Cerebellar nuclear complex (tissue), 1 donor: Measurements from ENCODE around the gene WWOX.
A peak's percentile ranks its signal among the peaks of the same experiment; 100 is the strongest.

Experiments
- DNase-seq, 2 experiments: peaks; one replicate each; lab custom pipeline; 2025; lab: John Stamatoyannopoulos, UW

The WWOX gene

DNA sequence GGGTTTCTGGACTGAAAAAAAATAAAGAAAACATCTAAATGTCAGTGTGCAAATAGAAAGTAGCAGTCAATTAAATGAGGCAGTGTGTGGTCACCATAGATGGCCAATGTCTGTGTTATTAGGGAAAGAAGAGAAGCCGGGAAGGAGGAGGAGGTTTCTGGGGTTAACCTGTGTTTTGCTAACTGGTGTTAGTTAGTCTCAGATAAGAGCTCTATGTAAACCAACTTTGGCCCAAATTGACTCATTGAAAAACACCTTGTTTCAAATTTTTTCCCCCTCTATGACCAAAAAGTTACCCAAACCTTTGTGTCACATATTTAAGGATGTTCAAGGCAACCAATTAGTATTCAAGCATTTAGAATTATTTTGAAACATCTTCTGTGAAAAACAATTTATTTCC, 970.2 kb downstream of the WWOX start:
- no peak for DNase-seq

DNA sequence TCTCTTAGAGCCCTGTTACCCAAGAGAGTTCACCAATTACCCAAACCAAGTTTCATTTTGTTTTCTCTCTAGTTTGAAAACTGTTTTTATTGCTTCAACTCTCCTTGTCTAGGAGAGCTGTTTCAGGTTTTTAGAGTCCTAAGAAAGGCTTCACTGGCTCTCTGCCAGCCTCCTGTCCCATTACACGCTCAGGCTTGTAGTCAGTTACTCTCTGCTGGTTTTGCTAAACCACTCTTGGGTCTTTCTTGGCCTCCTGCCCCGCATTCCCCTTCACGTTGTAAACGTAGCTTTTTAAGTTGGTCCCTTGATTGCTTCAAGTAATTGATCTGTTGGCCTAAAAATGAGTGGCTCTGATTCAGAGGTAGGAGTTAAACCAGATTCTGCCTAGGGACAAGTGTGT, 972.0 kb downstream of the WWOX start:
- no peak for DNase-seq

- no peak for DNase-seq
Measured at GRCh38 chr16:79072517-79072916, 973.1 kb downstream of the WWOX start.

DNA sequence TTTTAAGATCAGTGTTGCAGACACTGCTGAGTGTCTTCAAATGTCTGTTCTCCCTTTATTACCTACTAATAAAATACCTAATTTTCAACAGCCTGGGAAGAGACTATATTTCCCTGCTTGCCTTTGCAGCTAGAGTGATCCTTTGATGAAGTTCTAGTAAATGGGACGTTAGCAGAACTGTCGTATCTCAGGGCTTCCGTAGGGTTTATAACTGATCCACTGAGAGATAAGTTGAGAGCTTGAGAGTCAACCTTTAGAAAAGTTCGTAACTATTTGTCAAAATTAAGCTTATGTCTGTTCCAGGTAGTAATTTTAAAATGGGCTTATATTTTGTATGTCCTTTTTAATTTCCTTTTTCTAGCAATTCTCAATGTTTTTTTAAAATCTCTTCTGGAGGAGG, 974.1 kb downstream of the WWOX start:
- no peak for DNase-seq

GRCh38 chr16:79074541-79074940, 975.1 kb downstream of the WWOX start:
- no peak for DNase-seq

GRCh38 chr16:79074951-79075350, 975.5 kb downstream of the WWOX start:
- no peak for DNase-seq

GRCh38 chr16:79076047-79076767, 976.8 kb downstream of the WWOX start:
- no peak for DNase-seq

DNA sequence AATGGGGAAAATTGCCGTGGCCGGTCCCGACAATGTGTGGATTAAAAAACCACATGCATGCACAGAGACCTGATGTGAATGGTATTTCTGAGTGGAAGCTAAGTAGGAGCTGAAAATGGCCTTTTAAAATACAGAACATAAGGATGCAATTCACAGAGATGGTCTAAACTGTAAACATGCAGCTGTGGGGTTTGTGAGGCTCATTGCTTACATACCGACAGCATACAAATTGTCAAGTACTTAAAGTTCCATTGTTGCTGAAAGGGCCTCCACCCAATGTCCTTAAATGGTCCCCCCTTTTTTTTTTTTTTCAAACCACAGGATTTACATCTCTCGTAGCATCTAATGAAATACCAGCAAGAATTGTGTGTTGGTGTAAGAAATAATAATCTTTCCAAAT, 977.9 kb downstream of the WWOX start:
- DNase-seq: no peak

DNA sequence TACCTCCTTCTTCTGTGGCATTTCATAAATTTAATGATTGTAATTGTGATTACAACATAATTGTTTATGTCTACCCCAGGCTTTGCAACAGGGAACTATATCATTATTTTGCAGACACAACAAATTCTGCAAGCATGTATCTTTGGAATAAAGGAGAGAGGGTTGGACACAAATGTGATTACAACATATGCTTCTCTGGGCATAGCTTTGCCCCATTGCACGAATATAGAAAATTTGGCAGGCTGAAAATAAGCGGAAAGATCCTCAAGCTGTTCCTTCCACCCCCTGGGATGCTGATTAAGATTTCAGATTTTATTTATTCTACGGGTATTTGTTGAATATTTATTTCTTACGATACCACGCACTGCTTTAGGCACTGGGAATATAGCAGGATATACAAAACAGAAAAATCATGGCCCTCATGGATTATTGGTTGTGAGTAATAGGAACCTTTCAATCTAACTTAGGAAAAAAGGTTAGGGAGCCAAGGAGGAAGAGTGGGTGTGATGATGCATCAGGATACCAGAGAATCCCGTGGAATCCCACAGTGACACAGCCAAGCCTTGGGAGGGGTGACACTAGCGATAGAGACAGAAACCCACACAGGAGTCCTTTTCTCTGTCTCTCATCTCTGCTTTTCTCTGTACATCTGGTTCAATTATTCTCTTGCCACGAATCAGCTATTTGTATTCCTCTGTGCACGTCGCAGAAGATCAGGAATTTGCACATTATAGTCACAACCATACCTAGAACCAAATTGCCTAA, 980.4 kb downstream of the WWOX start:
- peak in 1 of 2 experiments; percentile 64 for DNase-seq

DNA sequence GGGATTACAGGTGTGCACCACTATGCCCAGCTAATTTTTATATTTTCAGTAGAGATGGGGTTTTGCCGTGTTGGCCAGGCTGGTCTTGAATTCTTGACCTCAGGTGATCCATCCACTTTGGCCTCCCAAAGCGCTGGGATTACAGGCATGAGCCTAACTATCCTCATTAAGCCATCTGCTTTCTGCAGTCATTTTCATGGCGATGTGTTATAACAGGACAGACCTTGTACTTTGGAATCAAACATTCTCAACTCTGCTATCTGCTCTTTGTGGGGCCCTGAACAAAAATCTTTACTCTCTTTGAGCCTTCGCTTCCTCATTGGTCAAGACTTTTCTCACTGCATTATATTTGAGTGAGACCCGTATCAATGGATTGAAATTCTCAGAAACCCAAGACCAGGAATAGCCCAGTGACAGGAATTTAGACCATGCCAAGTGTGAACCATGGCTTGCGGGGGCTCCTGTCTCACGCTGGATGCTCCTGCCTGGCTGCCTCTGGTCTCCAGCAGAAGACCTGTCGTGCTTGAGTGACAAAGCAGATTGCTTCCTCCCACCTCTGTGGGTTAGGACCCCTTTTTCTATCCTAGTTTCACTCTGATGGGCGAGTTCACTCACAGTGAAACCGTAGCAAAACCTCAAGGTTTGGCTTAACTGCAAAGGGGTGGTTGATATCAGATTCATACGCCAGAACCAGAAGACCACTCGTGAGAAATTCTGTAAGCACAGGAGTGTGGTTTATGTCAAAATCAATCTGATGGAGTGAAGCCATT, 982.0 kb downstream of the WWOX start:
- no peak for DNase-seq

DNA sequence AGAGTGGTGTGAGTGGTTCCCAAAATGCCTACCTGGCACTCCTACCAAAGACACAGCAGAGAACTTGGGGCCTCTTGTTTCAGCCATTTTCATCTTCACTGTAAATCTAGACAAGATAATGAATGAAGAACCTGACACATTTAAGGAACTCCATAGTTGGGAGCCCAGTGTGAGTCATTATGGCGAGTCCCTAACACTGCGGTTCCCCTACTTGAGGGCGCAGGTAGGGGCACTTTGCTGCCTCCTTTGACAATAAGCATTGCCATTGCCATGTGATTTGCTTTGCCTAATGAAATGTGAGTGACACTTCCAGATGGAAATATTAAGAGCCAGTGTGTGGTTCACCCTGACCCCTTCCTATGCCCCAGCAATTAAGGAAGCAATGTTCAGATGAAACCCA, 983.5 kb downstream of the WWOX start:
- DNase-seq: no peak

- DNase-seq: no peak
Measured at GRCh38 chr16:79083508-79084299, 984.2 kb downstream of the WWOX start.

GRCh38 chr16:79088971-79089370, 989.5 kb downstream of the WWOX start:
- DNase-seq: no peak

DNA sequence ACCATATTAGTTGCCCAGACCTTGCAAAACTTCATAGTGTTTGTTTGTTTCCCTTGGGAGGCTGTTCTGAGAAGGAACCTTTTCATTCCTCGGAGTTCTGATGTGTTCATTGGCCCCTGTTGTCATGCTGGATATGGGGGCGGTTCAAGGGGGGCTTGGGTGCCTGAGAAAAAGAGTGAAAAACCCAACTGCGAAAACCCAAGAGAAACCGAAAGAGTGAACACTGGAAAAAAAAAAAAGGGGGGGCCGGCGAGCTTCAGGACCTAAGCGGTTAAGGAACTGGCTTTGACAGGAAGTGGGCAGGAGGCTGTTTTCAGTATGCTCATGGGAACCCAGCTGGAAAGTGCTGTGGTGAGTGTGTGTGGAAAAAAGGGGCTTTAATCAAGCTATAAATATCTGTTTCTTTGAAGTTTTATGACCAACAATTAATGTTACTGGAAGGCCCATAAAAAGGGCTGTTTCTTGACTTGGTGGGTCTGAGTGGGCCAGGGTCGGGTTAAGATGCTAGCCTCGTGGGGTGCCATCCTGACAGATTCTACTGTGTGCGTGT, 990.4 kb downstream of the WWOX start:
- no peak for DNase-seq

- DNase-seq: no peak
Measured at GRCh38 chr16:79090966-79091365, 991.5 kb downstream of the WWOX start.

GRCh38 chr16:79092846-79093245, 993.4 kb downstream of the WWOX start:
- no peak for DNase-seq

DNA sequence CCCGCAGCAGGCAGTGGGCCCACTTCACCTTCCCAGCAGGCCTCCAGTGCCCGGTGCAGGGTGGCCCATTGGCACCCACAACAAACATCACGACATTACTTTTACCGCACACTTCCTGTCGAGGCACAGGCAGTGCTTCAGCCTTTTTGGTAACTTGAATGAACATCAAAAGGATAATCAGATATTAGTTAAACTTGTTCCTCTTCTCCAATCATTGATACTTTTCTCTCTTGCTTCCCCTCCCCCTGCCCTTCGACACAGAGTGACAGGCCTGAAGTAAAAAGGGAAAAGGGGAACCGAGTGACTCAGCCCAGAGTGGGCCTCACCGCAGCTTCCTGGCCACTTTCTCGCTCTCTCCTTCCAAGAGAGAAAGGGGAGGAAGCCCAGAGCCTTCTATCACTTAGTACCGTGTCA, 994.1 kb downstream of the WWOX start:
- DNase-seq: no peak

- DNase-seq: no peak
Measured at GRCh38 chr16:79096246-79096645, 996.8 kb downstream of the WWOX start.

- no peak for DNase-seq
Measured at GRCh38 chr16:79097166-79097565, 997.7 kb downstream of the WWOX start.

- DNase-seq: no peak
Measured at GRCh38 chr16:79097771-79098170, 998.3 kb downstream of the WWOX start.

DNA sequence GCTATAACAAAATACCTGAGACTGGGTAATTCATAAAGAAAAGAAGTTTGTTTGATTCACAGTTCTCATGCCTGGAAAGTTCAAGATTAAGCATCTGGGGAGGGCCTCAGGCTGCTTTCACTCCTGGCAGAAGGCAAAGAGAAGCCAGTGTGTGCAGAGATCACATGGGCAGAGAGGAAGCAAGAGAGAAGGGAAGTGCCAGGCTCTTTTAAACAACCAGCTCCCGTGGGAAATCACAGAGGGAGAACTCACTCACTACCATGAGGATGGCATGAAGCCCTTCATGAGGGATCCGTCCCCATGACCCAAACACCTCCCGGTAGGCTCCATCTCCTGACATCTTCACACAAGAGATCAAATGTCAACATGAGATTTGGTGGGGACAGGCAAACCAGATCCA, 999.5 kb downstream of the WWOX start:
- DNase-seq: no peak

- DNase-seq: no peak
Measured at GRCh38 chr16:79099716-79100115, 1000.3 kb downstream of the WWOX start.
